Thoracic aorta (tissue), 2 donors: ENCODE data around the gene TMEM187. TPM values are rescaled to one million over a fixed set of nuclear protein-coding genes. Genes with fewer than 3 reads are reported as not detected.

Source experiments
- ATAC-seq: fragments of 150-250 bp; one replicate; pipeline ENCODE4 v1.8.0; 2017; ENCODE audit warnings: low read depth; ENCODE audit not compliant: insufficient number of reproducible peaks, low FRiP score
- DNase-seq: peaks from one replicate; pipeline ENCODE4 v3.0.0-alpha.2; 2020; ENCODE audit warnings: low spot score
- H3K27ac ChIP-seq, 2 donors: fragments of 200-600 bp; sonication (generic); 1 replicate in 1 of 2; 2 replicates in 1 of 2; pipeline ENCODE4 v1.5.1; 2016; ENCODE audit warnings: mild to moderate bottlenecking in 2 of 2, moderate library complexity in 2 of 2
- H3K27me3 ChIP-seq: fragments of 200-600 bp; sonication (generic); replicated peaks from 2 replicates; pipeline ENCODE4 v1.6.0; 2016; ENCODE audit warnings: mild to moderate bottlenecking; ENCODE audit not compliant: insufficient read depth
- H3K36me3 ChIP-seq: fragments of 200-600 bp; sonication (generic); one replicate; pipeline ENCODE4 v1.5.1; 2016
- H3K4me1 ChIP-seq, 2 donors: fragments of 200-600 bp; sonication (generic); 1 replicate in 1 of 2; 2 replicates in 1 of 2; pipeline versions ENCODE4 v1.5.1 to v1.6.0; 2016; ENCODE audit warnings: low read depth in 2 of 2, mild to moderate bottlenecking in 1 of 2; ENCODE audit not compliant: control insufficient read depth in 1 of 2
- H3K4me3 ChIP-seq: fragments of 200-600 bp; sonication (generic); 2 replicates; pipeline ENCODE4 v1.5.1; 2016; ENCODE audit warnings: mild to moderate bottlenecking
- H3K9me3 ChIP-seq: fragments of 200-600 bp; sonication (generic); 2 replicates; pipeline ENCODE4 v1.5.1; 2016
- CTCF ChIP-seq: fragments of 200-600 bp; sonication (generic); IDR thresholded peaks from one replicate; pipeline ENCODE4 v1.5.1; 2019; ENCODE audit warnings: antibody characterized with exemption
- total RNA-seq, 2 donors: library from RNA; depleted of rRNA; stranded (reverse); fragments of >200 nt; gene quantifications; one replicate each; pipeline versions ENCODE4 v1.1.0 to v1.2.3, GENCODE V29; 2016

The TMEM187 gene
- total RNA-seq, 2 donors from 2014 or later: 0.78 to 23.4 TPM

GRCh38 chrX:154016366-154017076 is 44.0 kb downstream of the TMEM187 start:
- no peak for TF ChIP-seq CTCF
- H3K9me3 ChIP-seq: no peaks in the 10 kb centered on the region

DNA sequence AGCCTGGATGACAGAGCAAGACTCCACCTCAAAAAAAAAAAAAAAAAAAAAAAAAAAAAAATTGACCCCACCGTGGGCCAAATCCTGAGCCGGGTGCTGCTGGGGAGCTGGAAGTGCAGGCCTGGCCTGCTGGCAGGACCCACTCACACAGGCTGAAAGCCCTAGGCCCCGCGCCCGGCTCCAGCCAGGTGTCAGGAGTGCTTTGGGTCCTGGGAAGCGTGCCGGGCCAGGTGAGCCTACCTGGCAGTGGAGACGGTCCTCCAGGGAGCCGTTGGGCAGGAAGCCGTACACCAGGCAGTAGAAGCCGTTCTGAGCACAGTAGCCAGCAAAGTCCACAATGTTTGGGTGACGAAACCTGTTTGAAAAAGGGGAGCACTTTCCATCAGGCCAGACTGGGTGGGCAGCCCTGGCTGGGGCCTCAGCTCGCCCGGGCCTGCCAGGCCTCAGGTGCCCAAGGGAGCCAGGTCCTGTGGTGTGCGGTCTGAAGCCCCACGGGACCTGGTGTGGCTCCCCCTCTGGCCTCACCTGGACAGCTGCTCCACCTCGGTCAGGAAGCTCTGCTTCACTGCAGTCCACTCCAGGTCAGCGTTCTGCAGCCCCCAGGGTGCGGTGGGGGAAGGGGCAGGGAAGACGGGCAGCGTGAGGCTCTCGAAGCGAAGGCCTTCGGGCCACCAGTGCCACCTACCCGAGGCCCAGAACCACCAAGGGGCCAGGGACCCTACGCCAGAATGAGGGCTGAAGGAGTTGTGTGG is 45.4 kb downstream of the TMEM187 start:
- Histone ChIP-seq H3K27ac (no peak overlapping the region), H3K9me3 (no peaks in the 10 kb centered on the region), H3K27me3 (no peaks in the 10 kb centered on the region), H3K36me3 (no peaks in the 10 kb centered on the region), H3K4me1 (peaks cover 0 to 18% of the 10 kb centered on the region in 2 donors), H3K4me3 (peak overlapping the region; percentile 74)
- ATAC-seq (no peak), DNase-seq (no peak)
- no peak for TF ChIP-seq CTCF

More at GRCh38 chrX:154016366-154017076, 44.0 kb downstream of the TMEM187 start:
- Histone ChIP-seq H3K36me3 (no peaks in the 10 kb centered on the region), H3K27me3 (no peaks in the 10 kb centered on the region), H3K4me1 (peaks cover 0 to 18% of the 10 kb centered on the region in 2 donors), H3K4me3 (no peak overlapping the region), H3K27ac (no peak overlapping the region)
- DNase-seq (no peak), ATAC-seq (no peak)

- H3K9me3 ChIP-seq: no peaks in the 10 kb centered on the region
- peak overlapping the region; percentile 56 to 76 for H3K27ac ChIP-seq
- no peak for TF ChIP-seq CTCF
- H3K4me1 ChIP-seq: peaks cover 0 to 18% of the 10 kb centered on the region in 2 donors
- no peaks in the 10 kb centered on the region for H3K36me3 ChIP-seq
- DNase-seq: no peak
- no peak for ATAC-seq
- peak overlapping the region; percentile 74 for H3K4me3 ChIP-seq
- H3K27me3 ChIP-seq: no peaks in the 10 kb centered on the region
These were observed 46.0 kb downstream of the TMEM187 start for GRCh38 chrX:154018518-154019060.

- TF ChIP-seq CTCF: no peak
- Histone ChIP-seq H3K9me3 (no peaks in the 10 kb centered on the region), H3K4me3 (peak overlapping the region; percentile 74), H3K27ac (peak overlapping the region; percentile 56 to 76), H3K4me1 (peaks cover 0 to 18% of the 10 kb centered on the region in 2 donors), H3K27me3 (no peaks in the 10 kb centered on the region), H3K36me3 (no peaks in the 10 kb centered on the region)
- ATAC-seq (no peak), DNase-seq (no peak)
These were observed 46.6 kb downstream of the TMEM187 start for GRCh38 chrX:154019061-154019621.
